ENCODE measurements around the gene MCHR1.

Gene MCHR1
- total RNA-seq, result 0 to 0.17 (median 0) reads per million in 3 donors

- Histone ChIP-seq H3K4me3 (ENCODE audit: insufficient read depth, low read depth, low read length, poor library complexity, severe bottlenecking) (no peak within 1 kb of the TSS), H3K9me3 (ENCODE audit: control insufficient read depth, low read length) (no peaks in the 10 kb centered on the region), H3K36me3 (ENCODE audit: control insufficient read depth, insufficient read depth, low read length) (no peaks in the 10 kb centered on the region), H3K27ac (ENCODE audit: insufficient read depth, low read length, poor library complexity, severe bottlenecking) (no peak within 1 kb of the TSS), H3K27me3 (replicated peaks; ENCODE audit: control insufficient read depth, insufficient read depth, low read length, poor library complexity, severe bottlenecking) (no peaks in the 10 kb centered on the region), H3K4me1 (ENCODE audit: control insufficient read depth, insufficient read depth, low read length, poor library complexity, severe bottlenecking) (no peaks in the 10 kb centered on the region)
- DNase-seq, result no peak
Measured at GRCh38 chr22:40679249-40679963, at the start of gene MCHR1. TSS of gene MCHR1 (plus strand) at chr22:40679484. CDS start at chr22:40679653, 169 bp downstream.

GRCh38 chr22:40631925-40632324 lies 47.4 kb upstream of the MCHR1 start:
- H3K9me3 ChIP-seq (ENCODE audit: control insufficient read depth, low read length), result no peaks in the 10 kb centered on the region
- no peak for DNase-seq
- H3K36me3 ChIP-seq (ENCODE audit: control insufficient read depth, insufficient read depth, low read length), result no peaks in the 10 kb centered on the region
- H3K27me3 ChIP-seq (replicated peaks; ENCODE audit: control insufficient read depth, insufficient read depth, low read length, poor library complexity, severe bottlenecking), result no peaks in the 10 kb centered on the region
- H3K4me3 ChIP-seq (ENCODE audit: insufficient read depth, low read depth, low read length, poor library complexity, severe bottlenecking), result no peak overlapping the region
- H3K4me1 ChIP-seq (ENCODE audit: control insufficient read depth, insufficient read depth, low read length, poor library complexity, severe bottlenecking), result peaks cover 9% of the 10 kb centered on the region
- no peak overlapping the region for H3K27ac ChIP-seq (ENCODE audit: insufficient read depth, low read length, poor library complexity, severe bottlenecking)

DNA sequence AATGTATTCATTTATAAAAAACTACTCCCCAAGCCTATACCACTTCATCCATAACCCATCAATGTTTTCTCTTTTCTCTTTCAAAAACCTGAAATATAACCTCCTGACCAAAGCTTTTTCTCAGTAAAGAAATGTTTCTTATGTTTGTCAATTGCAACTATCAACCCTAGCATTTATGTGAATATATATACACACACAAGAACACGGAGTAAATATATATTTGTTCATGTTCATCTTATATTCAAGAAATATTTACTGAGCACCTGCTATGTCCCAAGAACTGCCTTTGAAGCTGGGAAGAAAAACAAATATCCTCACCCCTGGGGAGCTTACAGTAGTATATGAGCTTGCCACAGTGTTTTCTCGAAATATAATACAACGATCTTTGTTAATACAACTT lies 46.2 kb upstream of the MCHR1 start:
- Histone ChIP-seq H3K36me3 (ENCODE audit: control insufficient read depth, insufficient read depth, low read length) (no peaks in the 10 kb centered on the region), H3K27ac (ENCODE audit: insufficient read depth, low read length, poor library complexity, severe bottlenecking) (no peak overlapping the region), H3K27me3 (replicated peaks; ENCODE audit: control insufficient read depth, insufficient read depth, low read length, poor library complexity, severe bottlenecking) (no peaks in the 10 kb centered on the region), H3K4me1 (ENCODE audit: control insufficient read depth, insufficient read depth, low read length, poor library complexity, severe bottlenecking) (peaks cover 14% of the 10 kb centered on the region), H3K4me3 (ENCODE audit: insufficient read depth, low read depth, low read length, poor library complexity, severe bottlenecking) (no peak overlapping the region), H3K9me3 (ENCODE audit: control insufficient read depth, low read length) (no peaks in the 10 kb centered on the region)
- DNase-seq, result no peak

- no peak for DNase-seq
- H3K36me3 ChIP-seq (ENCODE audit: control insufficient read depth, insufficient read depth, low read length), result no peaks in the 10 kb centered on the region
- H3K4me3 ChIP-seq (ENCODE audit: insufficient read depth, low read depth, low read length, poor library complexity, severe bottlenecking), result no peak overlapping the region
- H3K4me1 ChIP-seq (ENCODE audit: control insufficient read depth, insufficient read depth, low read length, poor library complexity, severe bottlenecking), result peaks cover 16% of the 10 kb centered on the region
- H3K27ac ChIP-seq (ENCODE audit: insufficient read depth, low read length, poor library complexity, severe bottlenecking), result no peak overlapping the region
- no peaks in the 10 kb centered on the region for H3K27me3 ChIP-seq (replicated peaks; ENCODE audit: control insufficient read depth, insufficient read depth, low read length, poor library complexity, severe bottlenecking)
- no peaks in the 10 kb centered on the region for H3K9me3 ChIP-seq (ENCODE audit: control insufficient read depth, low read length)
Measured at GRCh38 chr22:40634119-40634903, 45.0 kb upstream of the MCHR1 start.

GRCh38 chr22:40635043-40635939 lies 44.0 kb upstream of the MCHR1 start:
- no peak for DNase-seq
- no peaks in the 10 kb centered on the region for H3K36me3 ChIP-seq (ENCODE audit: control insufficient read depth, insufficient read depth, low read length)
- no peaks in the 10 kb centered on the region for H3K9me3 ChIP-seq (ENCODE audit: control insufficient read depth, low read length)
- H3K27me3 ChIP-seq (replicated peaks; ENCODE audit: control insufficient read depth, insufficient read depth, low read length, poor library complexity, severe bottlenecking), result no peaks in the 10 kb centered on the region
- H3K27ac ChIP-seq (ENCODE audit: insufficient read depth, low read length, poor library complexity, severe bottlenecking), result no peak overlapping the region
- H3K4me3 ChIP-seq (ENCODE audit: insufficient read depth, low read depth, low read length, poor library complexity, severe bottlenecking), result peak overlapping the region; percentile 97
- H3K4me1 ChIP-seq (ENCODE audit: control insufficient read depth, insufficient read depth, low read length, poor library complexity, severe bottlenecking), result peaks cover 16% of the 10 kb centered on the region

GRCh38 chr22:40635940-40636379 lies 43.3 kb upstream of the MCHR1 start:
- Histone ChIP-seq H3K27ac (ENCODE audit: insufficient read depth, low read length, poor library complexity, severe bottlenecking) (peak overlapping the region; percentile 81), H3K4me1 (ENCODE audit: control insufficient read depth, insufficient read depth, low read length, poor library complexity, severe bottlenecking) (peaks cover 16% of the 10 kb centered on the region), H3K36me3 (ENCODE audit: control insufficient read depth, insufficient read depth, low read length) (no peaks in the 10 kb centered on the region), H3K27me3 (replicated peaks; ENCODE audit: control insufficient read depth, insufficient read depth, low read length, poor library complexity, severe bottlenecking) (no peaks in the 10 kb centered on the region), H3K9me3 (ENCODE audit: control insufficient read depth, low read length) (no peaks in the 10 kb centered on the region), H3K4me3 (ENCODE audit: insufficient read depth, low read depth, low read length, poor library complexity, severe bottlenecking) (peak overlapping the region; percentile 97)
- DNase-seq, result peak in 1 of 3 donors; percentile 1

- Histone ChIP-seq H3K4me3 (ENCODE audit: insufficient read depth, low read depth, low read length, poor library complexity, severe bottlenecking) (peak within 1 kb of the TSS; percentile 97), H3K4me1 (ENCODE audit: control insufficient read depth, insufficient read depth, low read length, poor library complexity, severe bottlenecking) (peaks cover 16% of the 10 kb centered on the region), H3K36me3 (ENCODE audit: control insufficient read depth, insufficient read depth, low read length) (no peaks in the 10 kb centered on the region), H3K27me3 (replicated peaks; ENCODE audit: control insufficient read depth, insufficient read depth, low read length, poor library complexity, severe bottlenecking) (no peaks in the 10 kb centered on the region), H3K9me3 (ENCODE audit: control insufficient read depth, low read length) (no peaks in the 10 kb centered on the region), H3K27ac (ENCODE audit: insufficient read depth, low read length, poor library complexity, severe bottlenecking) (peak within 1 kb of the TSS; percentile 81)
- DNase-seq, result peak; percentile 98 to 100 (median 99)
Measured at GRCh38 chr22:40636380-40637182, 42.7 kb upstream of the MCHR1 start, which contains the start of gene MRTFA. TSS of gene MRTFA (minus strand) at chr22:40636719.

GRCh38 chr22:40637183-40638150 lies 41.8 kb upstream of the MCHR1 start:
- peak; percentile 1 to 36 (median 22) for DNase-seq
- Histone ChIP-seq H3K27ac (ENCODE audit: insufficient read depth, low read length, poor library complexity, severe bottlenecking) (peak overlapping the region; percentile 81), H3K4me3 (ENCODE audit: insufficient read depth, low read depth, low read length, poor library complexity, severe bottlenecking) (peak overlapping the region; percentile 97)

More at GRCh38 chr22:40637183-40638150, 41.8 kb upstream of the MCHR1 start:
- Histone ChIP-seq H3K27me3 (replicated peaks; ENCODE audit: control insufficient read depth, insufficient read depth, low read length, poor library complexity, severe bottlenecking) (no peaks in the 10 kb centered on the region), H3K4me1 (ENCODE audit: control insufficient read depth, insufficient read depth, low read length, poor library complexity, severe bottlenecking) (peaks cover 16% of the 10 kb centered on the region), H3K9me3 (ENCODE audit: control insufficient read depth, low read length) (no peaks in the 10 kb centered on the region), H3K36me3 (ENCODE audit: control insufficient read depth, insufficient read depth, low read length) (no peaks in the 10 kb centered on the region)
